HEK293 (cell line): ENCODE results near the gene NIPBL.
A peak's percentile ranks its signal among the peaks of the same experiment; 100 is the strongest.

Experiments used
- CTCF ChIA-PET: fragments of 350-600 bp; formaldehyde crosslinking; extraction: SDS; loops from one replicate; lab custom pipeline; 2021; ENCODE audit warnings: antibody characterized with exemption; lab: Yijun Ruan, JAX
- POLR2A ChIA-PET: fragments of 300-600 bp; formaldehyde crosslinking; extraction: SDS; loops from one replicate; lab custom pipeline; 2020; ENCODE audit warnings: antibody characterized with exemption, inconsistent platforms; lab: Yijun Ruan, JAX
- H3K27ac ChIP-seq: fragments of 200-500 bp; sonication (Bioruptor generic); 2 replicates; pipeline ENCODE4 v1.5.1; 2014; ENCODE audit warnings: low read depth, low read length, control low read depth, inconsistent platforms; ENCODE audit errors: extremely low read depth
- H3K36me3 ChIP-seq, 2 experiments: fragments of 200-500 bp in 1 of 2; sonication (Bioruptor generic) in 1 of 2; 1 replicate in 1 of 2; 2 replicates in 1 of 2; pipeline ENCODE4 v1.5.1; 2014 to 2017; ENCODE audit warnings: inconsistent platforms in 2 of 2, low read length in 2 of 2; ENCODE audit not compliant: control insufficient read depth in 2 of 2, insufficient read depth in 1 of 2
- H3K4me1 ChIP-seq: fragments of 200-500 bp; sonication (Bioruptor generic); 2 replicates; pipeline ENCODE4 v1.5.1; 2014; ENCODE audit warnings: mild to moderate bottlenecking, low read length, inconsistent platforms; ENCODE audit not compliant: control insufficient read depth, insufficient read depth
- H3K4me3 ChIP-seq: 2 replicates; pipeline ENCODE4 v1.5.1; 2011; ENCODE audit warnings: low read depth, mild to moderate bottlenecking, control low read depth, low read length, moderate library complexity
- H3K9me3 ChIP-seq: fragments of 200-500 bp; sonication (Bioruptor generic); 2 replicates; pipeline ENCODE4 v1.5.1; 2014; ENCODE audit warnings: low read depth, low read length, inconsistent platforms; ENCODE audit not compliant: control insufficient read depth, insufficient read depth
- IKZF3 ChIP-seq: fragments of 450-650 bp; IDR thresholded peaks from 2 replicates; pipeline ENCODE4 v1.5.0; 2018; ENCODE audit warnings: missing biosample characterization, mild to moderate bottlenecking, missing genetic modification characterization, moderate library complexity
- PRDM1 ChIP-seq: fragments of 450-650 bp; formaldehyde crosslinking; IDR thresholded peaks from 2 replicates; pipeline ENCODE4; 2016; ENCODE audit warnings: missing biosample characterization, missing genetic modification characterization
- PRDM6 ChIP-seq: fragments of 450-650 bp; formaldehyde crosslinking; IDR thresholded peaks from 2 replicates; pipeline ENCODE4 v1.5.1; 2017; ENCODE audit warnings: missing biosample characterization, missing genetic modification characterization
- SALL2 ChIP-seq: fragments of 450-650 bp; formaldehyde crosslinking; IDR thresholded peaks from 2 replicates; pipeline ENCODE4 v1.5.0; 2017; ENCODE audit warnings: missing biosample characterization, mild to moderate bottlenecking, missing genetic modification characterization, borderline replicate concordance
- SETDB1 ChIP-seq: IDR thresholded peaks from one replicate; pipeline ENCODE4 v1.6.1; 2017; ENCODE audit warnings: mild to moderate bottlenecking, low read length, moderate library complexity, mixed read lengths; ENCODE audit not compliant: insufficient read length
- SP3 ChIP-seq: fragments of 450-650 bp; formaldehyde crosslinking; IDR thresholded peaks from 2 replicates; pipeline ENCODE4 v1.5.1; 2016; ENCODE audit warnings: missing biosample characterization, missing genetic modification characterization
- ZBTB48 ChIP-seq: fragments of 450-650 bp; formaldehyde crosslinking; IDR thresholded peaks from 2 replicates; pipeline ENCODE4 v1.5.1; 2016; ENCODE audit warnings: missing biosample characterization, missing genetic modification characterization
- ZFP3 ChIP-seq: fragments of 450-650 bp; formaldehyde crosslinking; IDR thresholded peaks from 2 replicates; pipeline ENCODE4 v1.5.1; 2016; ENCODE audit warnings: low read depth, missing biosample characterization, missing genetic modification characterization
- ZNF146 ChIP-seq: fragments of 450-650 bp; formaldehyde crosslinking; IDR thresholded peaks from 2 replicates; pipeline ENCODE4 v1.5.1; 2016; ENCODE audit warnings: missing biosample characterization, missing genetic modification characterization
- ZNF155 ChIP-seq: fragments of 450-650 bp; formaldehyde crosslinking; IDR thresholded peaks from 2 replicates; pipeline ENCODE4 v1.5.1; 2016; ENCODE audit warnings: missing biosample characterization, missing genetic modification characterization
- ZNF184 ChIP-seq: fragments of 450-650 bp; IDR thresholded peaks from 2 replicates; pipeline ENCODE4 v1.5.1; 2018; ENCODE audit warnings: missing biosample characterization, mild to moderate bottlenecking, missing genetic modification characterization
- ZNF2 ChIP-seq: fragments of 450-650 bp; formaldehyde crosslinking; IDR thresholded peaks from 2 replicates; pipeline ENCODE4 v1.5.1; 2016; ENCODE audit warnings: missing biosample characterization, missing genetic modification characterization
- ZNF362 ChIP-seq: fragments of 450-650 bp; formaldehyde crosslinking; IDR thresholded peaks from 2 replicates; pipeline ENCODE4 v1.5.1; 2016; ENCODE audit warnings: missing biosample characterization, missing genetic modification characterization
- ZNF529 ChIP-seq: fragments of 450-650 bp; formaldehyde crosslinking; IDR thresholded peaks from 2 replicates; pipeline ENCODE4 v1.5.1; 2017; ENCODE audit warnings: missing genetic modification characterization, missing biosample characterization; ENCODE audit not compliant: insufficient replicate concordance
- ZNF654 ChIP-seq: fragments of 450-650 bp; formaldehyde crosslinking; IDR thresholded peaks from 2 replicates; pipeline ENCODE4 v1.5.1; 2016; ENCODE audit warnings: low read depth, missing biosample characterization, missing genetic modification characterization
- ZNF664 ChIP-seq: fragments of 450-650 bp; formaldehyde crosslinking; IDR thresholded peaks from 2 replicates; pipeline ENCODE4 v1.5.1; 2016; ENCODE audit warnings: missing biosample characterization, missing genetic modification characterization
- ZNF830 ChIP-seq: fragments of 450-650 bp; IDR thresholded peaks from 2 replicates; pipeline ENCODE4 v1.5.0; 2018; ENCODE audit warnings: missing biosample characterization, missing genetic modification characterization, low read depth, mild to moderate bottlenecking, moderate library complexity
- ZNF837 ChIP-seq: fragments of 450-650 bp; formaldehyde crosslinking; IDR thresholded peaks from 2 replicates; pipeline ENCODE4 v1.5.1; 2016; ENCODE audit warnings: missing biosample characterization, missing genetic modification characterization
- TF ChIP-seq, protein P1 (sequence below): fragments of 450-650 bp; formaldehyde crosslinking; IDR thresholded peaks from 2 replicates; pipeline ENCODE4; 2016; ENCODE audit warnings: missing biosample characterization, missing genetic modification characterization
- TF ChIP-seq, protein P2 (sequence below): fragments of 450-650 bp; formaldehyde crosslinking; IDR thresholded peaks from 2 replicates; pipeline ENCODE4 v1.5.1; 2016; ENCODE audit warnings: missing biosample characterization, missing genetic modification characterization
- TF ChIP-seq, protein P3 (sequence below): fragments of 450-650 bp; formaldehyde crosslinking; IDR thresholded peaks from 2 replicates; pipeline ENCODE4 v1.5.1; 2016; ENCODE audit warnings: missing biosample characterization, missing genetic modification characterization

The NIPBL gene

DNA sequence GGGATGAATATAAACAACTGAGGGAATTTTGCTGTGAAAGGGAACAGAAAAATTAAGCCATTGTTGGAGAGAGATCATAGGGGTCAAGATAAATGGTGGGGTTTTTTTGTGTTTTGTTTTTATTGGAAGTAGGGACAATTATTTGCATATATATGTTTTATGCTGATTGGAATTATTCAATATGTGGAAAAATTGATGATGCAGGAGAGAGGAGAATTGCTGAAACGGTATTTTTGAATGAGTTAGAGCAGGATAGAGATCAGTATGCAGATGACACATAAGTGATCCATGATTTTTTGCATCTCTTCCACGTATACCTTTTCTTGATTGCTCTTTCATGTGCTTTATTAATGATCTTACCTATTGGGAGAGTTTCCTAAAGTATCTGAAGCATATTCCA, 67.5 kb downstream of the NIPBL start:
- H3K4me1 ChIP-seq = peaks cover 51% of the 10 kb centered on the region
- H3K4me3 ChIP-seq = no peak overlapping the region
- no peaks in the 10 kb centered on the region for H3K36me3 ChIP-seq
- TF ChIP-seq SP3 (tag by site-specific recombination) (no peak), ZNF146 (peak; percentile 16; the same call in 1 of the 2 replicates), PRDM1 (tag by site-specific recombination) (peak; percentile 1; the same call in 1 of the 2 replicates), IKZF3 (0 out of 2 replicates have a peak, but pooled peaks have one; percentile 38)
- TF ChIP-seq, all 188 proteins: peak for 3
- ChIA-PET CTCF (interaction anchor here (0.6 to 1.8 kb wide), 7 partner anchors 11 to 1224 kb away, joined by 3 to 13 read pairs (median 3); no protein-coding TSS in a partner anchor), POLR2A (no interaction called here)
- H3K9me3 ChIP-seq = no peaks in the 10 kb centered on the region
- H3K27ac ChIP-seq = no peak overlapping the region

DNA sequence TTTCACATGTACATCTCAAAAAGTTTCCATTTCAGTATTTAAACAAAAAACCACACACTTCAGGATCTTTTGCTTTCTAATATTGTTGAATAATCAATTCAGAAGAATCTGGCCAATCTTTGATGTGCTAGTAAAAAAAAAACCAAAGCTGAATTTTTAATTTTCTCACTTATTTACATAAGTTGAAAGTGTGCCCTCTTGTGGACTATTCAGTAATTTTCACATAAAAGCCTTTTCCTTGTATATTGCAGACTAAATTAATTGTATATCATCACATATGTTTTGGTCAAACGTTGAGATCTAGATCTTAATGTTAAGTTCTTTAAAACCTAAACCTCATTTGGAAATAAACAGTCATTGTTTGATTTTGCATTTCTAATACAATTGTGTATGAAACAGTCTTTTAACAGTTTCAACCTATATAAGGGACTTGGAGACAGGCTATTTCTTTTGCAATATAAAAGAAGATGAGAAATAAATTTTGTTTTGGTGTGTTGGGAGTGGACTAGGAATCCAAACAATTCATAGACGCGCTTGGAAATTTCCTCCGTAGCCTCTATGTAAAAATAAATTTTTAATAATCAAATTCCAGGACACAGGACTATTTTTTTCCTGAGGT, 68.1 kb downstream of the NIPBL start:
- H3K36me3 ChIP-seq = no peaks in the 10 kb centered on the region

More for the DNA sequence above, 68.1 kb downstream of the NIPBL start:
- Histone ChIP-seq H3K4me3 (no peak overlapping the region), H3K27ac (no peak overlapping the region), H3K9me3 (no peaks in the 10 kb centered on the region), H3K4me1 (peaks cover 56% of the 10 kb centered on the region)
- ChIA-PET CTCF (interaction anchor here (0.6 to 2.8 kb wide), 10 partner anchors 10 to 1224 kb away, joined by 3 to 15 read pairs (median 3); no protein-coding TSS in a partner anchor), POLR2A (interaction anchor here (3.5 kb wide), 1 partner anchor 68 kb away, joined by 13 read pairs; the partner anchor contains the start of gene NIPBL)
- TF ChIP-seq ZNF654 (tag by site-specific recombination) (0 out of 2 replicates have a peak, but pooled peaks have one; percentile 42), ZNF830 (tag by site-specific recombination) (no peak), ZNF362 (tag by site-specific recombination) (no peak), ZNF529 (no peak), ZNF155 (tag by site-specific recombination) (no peak), SP3 (tag by site-specific recombination) (no peak), ZNF664 (peak; percentile 36; the same call in 1 of the 2 replicates), ZBTB48 (tag by site-specific recombination) (no peak), PRDM6 (tag by site-specific recombination) (0 out of 2 replicates have a peak, but pooled peaks have one; percentile 34), ZFP3 (tag by site-specific recombination) (no peak), SETDB1 (no peak), ZNF2 (no peak), SALL2 (tag by site-specific recombination) (no peak), ZNF837 (tag by site-specific recombination) (no peak), ZNF184 (tag by site-specific recombination) (no peak)
- TF ChIP-seq, protein P1, sequence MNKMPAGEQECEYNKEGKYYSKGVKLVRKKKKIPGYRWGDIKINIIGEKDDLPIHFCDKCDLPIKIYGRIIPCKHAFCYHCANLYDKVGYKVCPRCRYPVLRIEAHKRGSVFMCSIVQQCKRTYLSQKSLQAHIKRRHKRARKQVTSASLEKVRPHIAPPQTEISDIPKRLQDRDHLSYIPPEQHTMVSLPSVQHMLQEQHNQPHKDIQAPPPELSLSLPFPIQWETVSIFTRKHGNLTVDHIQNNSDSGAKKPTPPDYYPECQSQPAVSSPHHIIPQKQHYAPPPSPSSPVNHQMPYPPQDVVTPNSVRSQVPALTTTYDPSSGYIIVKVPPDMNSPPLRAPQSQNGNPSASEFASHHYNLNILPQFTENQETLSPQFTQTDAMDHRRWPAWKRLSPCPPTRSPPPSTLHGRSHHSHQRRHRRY (tag by site-specific recombination) = no peak
- TF ChIP-seq, protein P2, sequence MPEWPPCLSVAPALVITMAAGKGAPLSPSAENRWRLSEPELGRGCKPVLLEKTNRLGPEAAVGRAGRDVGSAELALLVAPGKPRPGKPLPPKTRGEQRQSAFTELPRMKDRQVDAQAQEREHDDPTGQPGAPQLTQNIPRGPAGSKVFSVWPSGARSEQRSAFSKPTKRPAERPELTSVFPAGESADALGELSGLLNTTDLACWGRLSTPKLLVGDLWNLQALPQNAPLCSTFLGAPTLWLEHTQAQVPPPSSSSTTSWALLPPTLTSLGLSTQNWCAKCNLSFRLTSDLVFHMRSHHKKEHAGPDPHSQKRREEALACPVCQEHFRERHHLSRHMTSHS (tag by site-specific recombination) = no peak
- TF ChIP-seq, protein P3, sequence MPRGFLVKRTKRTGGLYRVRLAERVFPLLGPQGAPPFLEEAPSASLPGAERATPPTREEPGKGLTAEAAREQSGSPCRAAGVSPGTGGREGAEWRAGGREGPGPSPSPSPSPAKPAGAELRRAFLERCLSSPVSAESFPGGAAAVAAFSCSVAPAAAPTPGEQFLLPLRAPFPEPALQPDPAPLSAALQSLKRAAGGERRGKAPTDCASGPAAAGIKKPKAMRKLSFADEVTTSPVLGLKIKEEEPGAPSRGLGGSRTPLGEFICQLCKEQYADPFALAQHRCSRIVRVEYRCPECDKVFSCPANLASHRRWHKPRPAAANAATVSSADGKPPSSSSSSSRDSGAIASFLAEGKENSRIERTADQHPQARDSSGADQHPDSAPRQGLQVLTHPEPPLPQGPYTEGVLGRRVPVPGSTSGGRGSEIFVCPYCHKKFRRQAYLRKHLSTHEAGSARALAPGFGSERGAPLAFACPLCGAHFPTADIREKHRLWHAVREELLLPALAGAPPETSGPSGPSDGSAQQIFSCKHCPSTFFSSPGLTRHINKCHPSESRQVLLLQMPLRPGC (tag by site-specific recombination) = no peak
